GM08714 (cell line): Measurements from ENCODE around the gene MINDY4.
A peak's percentile ranks its signal among the peaks of the same experiment; 100 is the strongest.

Experiments used
- H3K4me3 ChIP-seq: fragments of 200-500 bp; sonication (Bioruptor generic); 2 replicates; pipeline ENCODE4 v1.5.1; 2014; ENCODE audit warnings: mild to moderate bottlenecking, low read length, inconsistent platforms
- ZNF274 ChIP-seq: IDR thresholded peaks from 2 replicates; pipeline ENCODE4 v1.6.1; 2012; ENCODE audit warnings: mild to moderate bottlenecking, low read depth, low read length

Gene MINDY4

DNA sequence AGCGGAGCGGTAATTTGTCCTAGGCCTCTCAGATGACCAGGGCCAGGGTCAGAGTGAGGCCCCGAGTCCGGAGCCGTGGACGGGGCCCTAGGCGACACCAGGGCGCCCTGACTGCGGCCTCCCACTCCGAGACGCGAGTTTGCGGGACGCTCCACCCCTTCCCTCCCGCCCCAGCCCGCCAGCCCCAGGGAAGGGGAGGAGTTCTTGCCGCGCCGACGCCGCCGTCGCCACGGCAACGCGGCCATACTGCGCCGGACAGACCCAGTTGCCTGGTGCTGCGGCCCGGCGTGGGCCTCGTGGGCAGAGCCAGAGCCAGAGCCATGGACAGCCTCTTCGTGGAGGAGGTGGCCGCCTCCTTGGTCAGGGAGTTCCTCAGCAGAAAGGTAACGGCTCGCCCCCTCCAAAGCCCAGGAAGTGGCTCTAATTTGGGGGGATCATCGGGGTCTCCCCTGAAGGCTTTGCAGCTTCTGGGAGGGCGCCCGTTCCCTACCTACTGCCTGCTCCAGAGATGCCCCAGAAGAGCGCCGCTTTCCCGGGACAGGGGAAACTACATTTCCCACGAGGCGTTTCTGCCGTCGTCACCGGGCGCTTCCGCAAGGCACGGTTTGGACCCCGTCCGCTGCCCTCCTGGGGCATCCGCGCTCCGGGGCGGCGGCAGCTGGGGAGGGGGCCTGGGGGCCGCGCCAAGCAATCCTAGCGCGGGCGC is at the start of gene MINDY4:
TSS of gene MINDY4 (plus strand) at position 244 of the 706 bp plus-strand sequence. CDS start at position 321, 77 bp downstream.
- peak within 1 kb of the TSS; percentile 81 for H3K4me3 ChIP-seq
- no peak for TF ChIP-seq ZNF274

GRCh38 chr7:30722187-30722586 is 49.0 kb upstream of the MINDY4 start:
- no peak for TF ChIP-seq ZNF274
- no peak overlapping the region for H3K4me3 ChIP-seq

DNA sequence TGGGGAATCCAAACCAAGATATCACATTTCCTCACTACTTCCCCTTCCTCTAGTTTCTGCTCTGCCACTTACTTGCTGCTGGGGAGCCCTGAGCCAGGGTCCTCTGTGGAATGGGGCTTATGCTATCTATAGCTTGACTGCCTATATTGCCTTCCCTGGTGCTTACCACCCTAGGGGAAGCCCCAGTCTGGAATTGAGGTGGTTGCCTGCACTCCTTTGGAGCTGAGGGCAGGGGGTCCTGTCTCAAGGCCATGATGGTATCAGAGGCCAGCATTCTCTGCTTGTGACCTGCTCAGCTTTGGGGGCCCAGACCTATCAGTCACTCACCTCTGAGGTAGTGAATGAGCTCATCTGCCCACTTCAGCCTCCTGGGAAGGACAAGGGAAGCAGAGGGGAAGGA is 48.5 kb upstream of the MINDY4 start:
- TF ChIP-seq ZNF274: no peak
- no peak overlapping the region for H3K4me3 ChIP-seq

DNA sequence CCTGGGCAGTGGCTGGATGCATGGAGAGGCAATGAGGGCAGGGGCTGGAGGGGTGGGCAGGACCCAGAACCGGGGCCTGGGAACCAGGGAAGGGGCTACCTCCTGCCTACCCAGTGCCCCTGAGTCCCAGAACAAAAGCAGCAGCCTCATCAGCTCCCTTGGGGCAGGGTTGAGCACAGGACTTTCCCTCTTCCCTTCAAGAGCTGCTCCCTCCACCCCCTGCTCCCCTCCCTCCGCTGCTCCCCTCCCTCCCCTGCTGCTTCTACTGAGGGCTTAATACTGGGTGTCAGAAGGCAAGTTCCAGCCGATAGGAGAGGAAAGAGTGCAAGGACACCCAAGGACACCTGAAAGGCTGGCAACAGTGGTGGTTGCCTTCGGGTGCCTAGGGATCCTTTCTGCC is 47.4 kb upstream of the MINDY4 start:
- no peak overlapping the region for H3K4me3 ChIP-seq
- TF ChIP-seq ZNF274: no peak

DNA sequence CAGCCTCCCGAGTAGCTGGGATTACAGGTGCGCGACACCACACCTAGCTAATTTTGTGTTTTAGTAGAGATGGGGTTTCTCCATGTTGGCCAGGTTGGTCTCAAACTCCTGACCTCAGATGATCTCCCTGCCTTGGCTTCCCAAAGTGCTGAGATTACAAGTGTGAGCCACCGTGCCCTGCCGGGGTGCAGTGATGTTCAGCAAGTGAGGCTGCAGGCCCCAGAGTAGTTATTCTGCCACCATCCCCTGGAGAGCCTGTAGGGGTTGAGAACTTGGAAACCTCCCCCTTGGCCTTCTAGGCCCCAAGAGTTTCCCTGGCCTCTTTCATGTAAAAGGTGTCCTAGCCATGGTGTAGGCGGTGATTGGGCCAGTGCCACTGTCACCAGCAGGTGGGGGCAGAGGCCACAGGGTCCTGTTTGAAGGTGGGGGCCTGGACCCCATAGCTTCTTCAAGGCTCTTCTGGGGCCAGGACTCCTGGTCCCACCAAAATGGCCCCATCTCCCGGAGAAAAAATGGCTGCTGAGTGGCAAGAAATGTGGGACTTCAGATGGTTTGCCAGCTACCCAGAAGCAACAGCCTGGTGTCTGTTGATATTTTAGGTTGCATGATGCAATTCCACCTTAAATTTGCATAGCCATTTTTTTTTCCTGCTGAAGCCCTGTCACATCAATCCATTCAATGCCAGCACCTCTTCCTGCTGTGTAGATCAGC is 44.8 kb upstream of the MINDY4 start:
- no peak for TF ChIP-seq ZNF274
- no peak overlapping the region for H3K4me3 ChIP-seq

- no peak overlapping the region for H3K4me3 ChIP-seq
- TF ChIP-seq ZNF274: no peak
Observed at GRCh38 chr7:30727061-30727945, 43.9 kb upstream of the MINDY4 start.

DNA sequence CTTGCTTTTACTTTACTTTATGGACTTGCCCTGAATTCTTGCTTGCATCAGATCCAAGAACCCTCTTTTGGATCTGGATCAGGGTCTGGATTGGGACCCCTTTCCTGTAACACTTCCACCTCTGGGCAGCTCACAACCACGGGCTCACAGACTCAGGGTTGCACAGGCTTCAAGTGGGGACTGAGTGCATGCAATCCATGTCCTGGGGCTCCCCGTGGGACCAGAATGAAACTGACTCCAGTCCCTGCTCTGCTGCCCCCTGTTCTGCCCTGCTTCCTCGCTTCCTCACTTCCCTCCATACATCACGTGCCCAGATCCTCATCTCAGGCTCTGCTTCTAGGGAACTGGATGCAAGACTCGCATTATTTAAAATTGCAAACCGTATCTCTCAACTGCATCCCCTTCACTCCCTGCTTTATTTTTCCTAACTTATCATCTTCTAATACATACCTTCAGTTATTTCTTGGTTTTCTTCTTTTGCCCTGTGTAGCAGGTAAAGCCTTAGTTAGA is 42.6 kb upstream of the MINDY4 start:
- no peak for TF ChIP-seq ZNF274
- H3K4me3 ChIP-seq: no peak overlapping the region

- no peak overlapping the region for H3K4me3 ChIP-seq
- no peak for TF ChIP-seq ZNF274
Observed at GRCh38 chr7:30729642-30730041, 41.6 kb upstream of the MINDY4 start.

- no peak overlapping the region for H3K4me3 ChIP-seq
- no peak for TF ChIP-seq ZNF274
Observed at GRCh38 chr7:30730097-30730496, 41.1 kb upstream of the MINDY4 start.

DNA sequence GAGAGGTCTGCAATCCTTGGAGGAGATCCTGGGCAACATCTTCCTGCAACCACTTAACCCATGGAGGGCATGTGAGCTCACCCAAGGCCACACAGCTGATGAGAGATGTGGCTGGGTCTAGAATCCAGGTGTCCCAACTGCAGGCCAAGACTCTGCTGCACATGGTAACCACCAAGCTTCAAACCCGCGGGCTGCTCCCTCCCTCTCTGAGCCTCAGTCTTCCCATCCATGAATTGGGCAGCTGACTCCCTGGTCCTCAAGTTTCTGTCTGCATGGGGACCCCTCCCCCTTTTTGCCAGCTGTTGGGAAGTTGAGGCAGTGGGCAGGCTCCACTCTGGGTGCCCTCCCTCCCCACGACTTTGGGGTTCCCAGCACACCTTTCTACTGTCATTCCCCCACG is 40.2 kb upstream of the MINDY4 start:
- no peak for TF ChIP-seq ZNF274
- no peak overlapping the region for H3K4me3 ChIP-seq

DNA sequence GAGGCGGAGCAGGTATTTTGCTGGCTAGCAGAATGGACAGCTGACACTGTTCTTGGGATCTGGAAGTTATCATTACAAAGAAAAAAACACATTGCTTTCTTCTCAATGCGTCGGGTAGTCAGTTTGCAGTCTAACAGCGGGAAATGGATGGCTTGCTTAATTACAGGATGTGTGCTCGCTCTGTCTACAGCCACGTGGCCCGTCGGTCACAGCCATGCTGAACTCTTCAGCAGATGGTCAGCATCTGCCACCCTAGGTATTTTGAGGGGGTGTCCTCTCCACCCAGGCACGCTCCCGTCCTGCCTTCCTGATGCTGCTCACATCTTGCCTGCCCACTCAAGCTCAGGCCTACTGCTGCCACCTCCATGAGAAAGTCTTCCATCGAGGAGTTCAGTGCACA is 39.6 kb upstream of the MINDY4 start:
- H3K4me3 ChIP-seq: no peak overlapping the region
- TF ChIP-seq ZNF274: no peak

GRCh38 chr7:30732606-30733005 is 38.6 kb upstream of the MINDY4 start:
- TF ChIP-seq ZNF274: no peak
- H3K4me3 ChIP-seq: no peak overlapping the region

- no peak overlapping the region for H3K4me3 ChIP-seq
- TF ChIP-seq ZNF274: no peak
Observed at GRCh38 chr7:30733216-30733615, 38.0 kb upstream of the MINDY4 start.

GRCh38 chr7:30733691-30734090 is 37.5 kb upstream of the MINDY4 start:
- no peak overlapping the region for H3K4me3 ChIP-seq
- TF ChIP-seq ZNF274: no peak
